Measurements from ENCODE around the gene MYOM1. TPM values are rescaled to one million over a fixed set of nuclear protein-coding genes. Genes with fewer than 3 reads are reported as not detected.

The MYOM1 gene
- total RNA-seq, 1 experiment from 2014 or later: 0.37 TPM

DNA sequence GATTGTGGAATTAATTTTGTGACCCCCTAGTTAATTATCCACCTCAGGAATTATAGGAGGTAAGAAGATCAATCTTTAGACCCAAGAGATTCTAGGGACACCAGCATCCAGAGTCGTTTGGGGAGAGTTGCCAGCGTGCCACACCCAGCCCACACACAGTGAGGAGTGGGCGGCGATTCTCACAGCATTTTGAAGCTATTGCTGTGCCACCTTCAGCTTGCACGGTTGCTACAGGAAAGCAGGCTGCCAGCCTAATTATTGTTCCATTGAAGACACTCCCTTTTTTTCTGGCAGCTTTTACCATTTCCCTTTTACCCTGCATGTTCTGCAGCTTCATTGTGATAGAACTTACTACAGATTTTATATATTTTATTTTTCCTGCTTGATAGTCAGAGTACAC, 14.7 kb upstream of the MYOM1 start:
- no peaks in the 10 kb centered on the region for H3K27me3 ChIP-seq (replicated peaks; ENCODE audit: insufficient read depth, low read depth, low read length, poor library complexity)
- H3K27ac ChIP-seq (ENCODE audit: low read depth, low read length, poor library complexity, severe bottlenecking): no peak overlapping the region
- no peak overlapping the region for H3K4me3 ChIP-seq (ENCODE audit: low read depth, low read length, poor library complexity, severe bottlenecking)
- no peaks in the 10 kb centered on the region for H3K36me3 ChIP-seq (ENCODE audit: insufficient read depth, low read length, poor library complexity, severe bottlenecking)
- ChIA-PET POLR2A (ENCODE audit: low non-redundant PET) (no interaction called here), CTCF (no interaction called here)
- intact Hi-C loops (cut with micrococcal nuclease; ENCODE audit: unreplicated experiment): no loop called here
- H3K4me1 ChIP-seq (ENCODE audit: insufficient read depth, low read length, poor library complexity, severe bottlenecking): peaks cover 5% of the 10 kb centered on the region
- TF ChIP-seq EZH2 (IDR thresholded peaks at IDR 0.05; ENCODE audit: borderline replicate concordance, low read depth, low read length, poor library complexity, severe bottlenecking): no peak
- TF ChIP-seq, protein P1, sequence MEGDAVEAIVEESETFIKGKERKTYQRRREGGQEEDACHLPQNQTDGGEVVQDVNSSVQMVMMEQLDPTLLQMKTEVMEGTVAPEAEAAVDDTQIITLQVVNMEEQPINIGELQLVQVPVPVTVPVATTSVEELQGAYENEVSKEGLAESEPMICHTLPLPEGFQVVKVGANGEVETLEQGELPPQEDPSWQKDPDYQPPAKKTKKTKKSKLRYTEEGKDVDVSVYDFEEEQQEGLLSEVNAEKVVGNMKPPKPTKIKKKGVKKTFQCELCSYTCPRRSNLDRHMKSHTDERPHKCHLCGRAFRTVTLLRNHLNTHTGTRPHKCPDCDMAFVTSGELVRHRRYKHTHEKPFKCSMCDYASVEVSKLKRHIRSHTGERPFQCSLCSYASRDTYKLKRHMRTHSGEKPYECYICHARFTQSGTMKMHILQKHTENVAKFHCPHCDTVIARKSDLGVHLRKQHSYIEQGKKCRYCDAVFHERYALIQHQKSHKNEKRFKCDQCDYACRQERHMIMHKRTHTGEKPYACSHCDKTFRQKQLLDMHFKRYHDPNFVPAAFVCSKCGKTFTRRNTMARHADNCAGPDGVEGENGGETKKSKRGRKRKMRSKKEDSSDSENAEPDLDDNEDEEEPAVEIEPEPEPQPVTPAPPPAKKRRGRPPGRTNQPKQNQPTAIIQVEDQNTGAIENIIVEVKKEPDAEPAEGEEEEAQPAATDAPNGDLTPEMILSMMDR (conservative IDR thresholded peaks at IDR 0.05; ENCODE audit: low read depth, low read length): no peak
- no peaks in the 10 kb centered on the region for H3K9me3 ChIP-seq (ENCODE audit: low read depth, low read length, poor library complexity, severe bottlenecking)
- DNase-seq (ENCODE audit: low spot score): peak; percentile 25
- no TSS peak for BruUV-seq (replicated peaks)

DNA sequence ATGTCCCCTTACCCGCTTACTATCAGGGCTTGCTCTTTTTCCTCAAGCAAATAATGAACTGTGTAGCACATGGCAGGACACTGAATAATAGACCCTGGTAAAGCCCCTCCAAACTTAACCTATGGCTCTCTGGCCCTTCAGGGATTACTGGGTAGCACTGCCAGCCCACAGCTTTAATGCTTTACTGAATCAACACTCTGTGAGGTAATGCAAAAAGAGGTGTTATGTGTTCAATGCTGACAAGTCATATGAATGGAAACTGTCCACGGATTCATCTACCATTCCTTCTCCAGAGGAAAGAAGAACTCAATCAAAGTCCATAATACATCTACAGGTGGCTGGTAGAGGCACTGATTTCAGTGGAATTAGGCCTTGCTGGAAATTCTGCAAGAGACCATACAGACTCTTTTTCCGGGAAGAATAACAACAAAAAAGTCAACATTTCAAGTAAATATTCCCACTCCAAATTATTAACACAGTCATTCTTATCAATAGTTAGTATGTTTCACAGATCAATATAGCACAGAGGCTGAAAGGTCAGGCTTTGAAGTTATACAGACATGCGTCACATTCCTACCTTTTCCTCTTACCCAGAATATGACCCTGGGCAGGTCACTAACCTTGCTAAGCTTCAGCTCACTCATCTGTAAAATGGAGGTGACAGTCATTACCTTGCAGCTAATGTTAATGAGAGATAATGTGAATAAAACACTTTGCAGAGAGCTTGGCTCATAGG, 13.8 kb upstream of the MYOM1 start:
- ChIA-PET CTCF (no interaction called here), POLR2A (ENCODE audit: low non-redundant PET) (no interaction called here)
- intact Hi-C loops (cut with micrococcal nuclease; ENCODE audit: unreplicated experiment): no loop called here
- no peak for TF ChIP-seq EZH2 (IDR thresholded peaks at IDR 0.05; ENCODE audit: borderline replicate concordance, low read depth, low read length, poor library complexity, severe bottlenecking)
- TF ChIP-seq, protein P1 (conservative IDR thresholded peaks at IDR 0.05; ENCODE audit: low read depth, low read length): no peak
- Histone ChIP-seq H3K4me3 (ENCODE audit: low read depth, low read length, poor library complexity, severe bottlenecking) (no peak overlapping the region), H3K4me1 (ENCODE audit: insufficient read depth, low read length, poor library complexity, severe bottlenecking) (peaks cover 5% of the 10 kb centered on the region), H3K9me3 (ENCODE audit: low read depth, low read length, poor library complexity, severe bottlenecking) (no peaks in the 10 kb centered on the region), H3K27me3 (replicated peaks; ENCODE audit: insufficient read depth, low read depth, low read length, poor library complexity) (no peaks in the 10 kb centered on the region), H3K36me3 (ENCODE audit: insufficient read depth, low read length, poor library complexity, severe bottlenecking) (no peaks in the 10 kb centered on the region), H3K27ac (ENCODE audit: low read depth, low read length, poor library complexity, severe bottlenecking) (no peak overlapping the region)
- no peak for DNase-seq (ENCODE audit: low spot score)
- no TSS peak for BruUV-seq (replicated peaks)

DNA sequence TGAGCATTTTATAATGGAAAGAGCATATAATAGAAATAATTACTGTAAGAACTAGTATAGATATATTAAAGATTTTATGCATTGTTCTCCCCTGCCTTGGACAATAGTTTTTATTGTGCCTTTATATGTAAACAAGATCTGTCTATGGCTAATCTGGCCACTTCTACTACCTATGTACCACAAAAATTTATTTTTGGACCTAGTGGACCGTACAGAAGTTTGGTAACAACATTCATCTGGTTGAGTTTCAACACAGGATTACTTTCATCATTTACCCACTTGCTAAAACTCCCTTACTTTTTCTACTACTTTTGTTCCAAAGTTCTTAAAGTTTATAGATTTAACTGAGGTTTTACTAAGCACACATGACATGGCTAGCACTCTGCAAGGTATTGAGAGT, 13.2 kb upstream of the MYOM1 start:
- no peak for DNase-seq (ENCODE audit: low spot score)
- CTCF ChIA-PET: no interaction called here
- POLR2A ChIA-PET (ENCODE audit: low non-redundant PET): no interaction called here
- Histone ChIP-seq H3K9me3 (ENCODE audit: low read depth, low read length, poor library complexity, severe bottlenecking) (no peaks in the 10 kb centered on the region), H3K4me3 (ENCODE audit: low read depth, low read length, poor library complexity, severe bottlenecking) (no peak overlapping the region), H3K27me3 (replicated peaks; ENCODE audit: insufficient read depth, low read depth, low read length, poor library complexity) (no peaks in the 10 kb centered on the region), H3K36me3 (ENCODE audit: insufficient read depth, low read length, poor library complexity, severe bottlenecking) (no peaks in the 10 kb centered on the region), H3K27ac (ENCODE audit: low read depth, low read length, poor library complexity, severe bottlenecking) (no peak overlapping the region), H3K4me1 (ENCODE audit: insufficient read depth, low read length, poor library complexity, severe bottlenecking) (peaks cover 5% of the 10 kb centered on the region)
- no TSS peak for BruUV-seq (replicated peaks)
- TF ChIP-seq EZH2 (IDR thresholded peaks at IDR 0.05; ENCODE audit: borderline replicate concordance, low read depth, low read length, poor library complexity, severe bottlenecking): no peak
- TF ChIP-seq, protein P1 (conservative IDR thresholded peaks at IDR 0.05; ENCODE audit: low read depth, low read length): no peak
- intact Hi-C loops (cut with micrococcal nuclease; ENCODE audit: unreplicated experiment): no loop called here
